GM21515 (cell line): Measurements from ENCODE around the gene BRD4.

Experiments used
- ATAC-seq: cut with Tn5 transposase; IDR thresholded peaks from one replicate; pipeline ENCODE4 v1.9.1; 2021; ENCODE audit not compliant: unreplicated experiment

The BRD4 gene

GRCh38 chr19:15316498-15316897 is 15.8 kb downstream of the BRD4 start:
- ATAC-seq, result no peak

GRCh38 chr19:15315101-15315500 is 17.2 kb downstream of the BRD4 start:
- no peak for ATAC-seq

GRCh38 chr19:15313649-15314279 is 18.6 kb downstream of the BRD4 start:
- no peak for ATAC-seq

GRCh38 chr19:15307169-15307568 is 25.2 kb downstream of the BRD4 start:
- ATAC-seq, result no peak

GRCh38 chr19:15305582-15306334 is 26.6 kb downstream of the BRD4 start:
- ATAC-seq, result no peak

- no peak for ATAC-seq
Observed at GRCh38 chr19:15304140-15304705, 28.1 kb downstream of the BRD4 start.

GRCh38 chr19:15303105-15303780 is 29.1 kb downstream of the BRD4 start:
- ATAC-seq, result no peak

GRCh38 chr19:15300533-15301197 is 31.7 kb downstream of the BRD4 start:
- no peak for ATAC-seq

GRCh38 chr19:15299568-15300409 is 32.5 kb downstream of the BRD4 start:
- ATAC-seq, result no peak

GRCh38 chr19:15298847-15299567 is 33.3 kb downstream of the BRD4 start:
- no peak for ATAC-seq

- no peak for ATAC-seq
Observed at GRCh38 chr19:15297416-15298224, 34.7 kb downstream of the BRD4 start.

- ATAC-seq, result no peak
Observed at GRCh38 chr19:15296841-15297415, 35.4 kb downstream of the BRD4 start.

GRCh38 chr19:15296353-15296752 is 36.0 kb downstream of the BRD4 start:
- no peak for ATAC-seq

GRCh38 chr19:15294561-15294990 is 37.8 kb downstream of the BRD4 start:
- no peak for ATAC-seq

- no peak for ATAC-seq
Observed at GRCh38 chr19:15293781-15294491, 38.4 kb downstream of the BRD4 start.

- no peak for ATAC-seq
Observed at GRCh38 chr19:15292847-15293582, 39.3 kb downstream of the BRD4 start.

- ATAC-seq, result no peak
Observed at GRCh38 chr19:15292140-15292539, 40.2 kb downstream of the BRD4 start.
